ENCODE measurements around the gene KLK4. TPM values are rescaled to one million over a fixed set of nuclear protein-coding genes. Genes with fewer than 3 reads are reported as not detected.

KLK4 gene
- total RNA-seq, 4 donors from 2014 or later: not detected

DNA sequence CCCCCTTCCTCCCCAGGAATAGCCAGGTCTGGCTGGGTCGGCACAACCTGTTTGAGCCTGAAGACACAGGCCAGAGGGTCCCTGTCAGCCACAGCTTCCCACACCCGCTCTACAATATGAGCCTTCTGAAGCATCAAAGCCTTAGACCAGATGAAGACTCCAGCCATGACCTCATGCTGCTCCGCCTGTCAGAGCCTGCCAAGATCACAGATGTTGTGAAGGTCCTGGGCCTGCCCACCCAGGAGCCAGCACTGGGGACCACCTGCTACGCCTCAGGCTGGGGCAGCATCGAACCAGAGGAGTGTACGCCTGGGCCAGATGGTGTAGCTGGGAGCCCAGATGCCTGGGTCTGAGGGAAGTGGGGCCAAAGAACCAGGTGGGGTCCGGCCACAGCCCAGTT is 34.7 kb downstream of the KLK4 start:
- Histone ChIP-seq H3K4me1 (no peaks in the 10 kb centered on the region), H3K9me3 (no peaks in the 10 kb centered on the region), H3K36me3 (no peaks in the 10 kb centered on the region), H3K27ac (no peak overlapping the region), H3K27me3 (peaks cover 0 to 93% (median 0%) of the 10 kb centered on the region in 4 donors), H3K4me3 (no peak overlapping the region)
- no peak for DNase-seq
- WGBS, 2 donors: 50 to 62% methylated on average over 2 to 7 of the region's 7 CpGs
- TF ChIP-seq POLR2A (IDR thresholded peaks at IDR 0.05): no peak
- TF ChIP-seq, protein P1, sequence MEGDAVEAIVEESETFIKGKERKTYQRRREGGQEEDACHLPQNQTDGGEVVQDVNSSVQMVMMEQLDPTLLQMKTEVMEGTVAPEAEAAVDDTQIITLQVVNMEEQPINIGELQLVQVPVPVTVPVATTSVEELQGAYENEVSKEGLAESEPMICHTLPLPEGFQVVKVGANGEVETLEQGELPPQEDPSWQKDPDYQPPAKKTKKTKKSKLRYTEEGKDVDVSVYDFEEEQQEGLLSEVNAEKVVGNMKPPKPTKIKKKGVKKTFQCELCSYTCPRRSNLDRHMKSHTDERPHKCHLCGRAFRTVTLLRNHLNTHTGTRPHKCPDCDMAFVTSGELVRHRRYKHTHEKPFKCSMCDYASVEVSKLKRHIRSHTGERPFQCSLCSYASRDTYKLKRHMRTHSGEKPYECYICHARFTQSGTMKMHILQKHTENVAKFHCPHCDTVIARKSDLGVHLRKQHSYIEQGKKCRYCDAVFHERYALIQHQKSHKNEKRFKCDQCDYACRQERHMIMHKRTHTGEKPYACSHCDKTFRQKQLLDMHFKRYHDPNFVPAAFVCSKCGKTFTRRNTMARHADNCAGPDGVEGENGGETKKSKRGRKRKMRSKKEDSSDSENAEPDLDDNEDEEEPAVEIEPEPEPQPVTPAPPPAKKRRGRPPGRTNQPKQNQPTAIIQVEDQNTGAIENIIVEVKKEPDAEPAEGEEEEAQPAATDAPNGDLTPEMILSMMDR (IDR thresholded peaks at IDR 0.05): no peak
- intact Hi-C loops (cut with DNase I): no loop called here

DNA sequence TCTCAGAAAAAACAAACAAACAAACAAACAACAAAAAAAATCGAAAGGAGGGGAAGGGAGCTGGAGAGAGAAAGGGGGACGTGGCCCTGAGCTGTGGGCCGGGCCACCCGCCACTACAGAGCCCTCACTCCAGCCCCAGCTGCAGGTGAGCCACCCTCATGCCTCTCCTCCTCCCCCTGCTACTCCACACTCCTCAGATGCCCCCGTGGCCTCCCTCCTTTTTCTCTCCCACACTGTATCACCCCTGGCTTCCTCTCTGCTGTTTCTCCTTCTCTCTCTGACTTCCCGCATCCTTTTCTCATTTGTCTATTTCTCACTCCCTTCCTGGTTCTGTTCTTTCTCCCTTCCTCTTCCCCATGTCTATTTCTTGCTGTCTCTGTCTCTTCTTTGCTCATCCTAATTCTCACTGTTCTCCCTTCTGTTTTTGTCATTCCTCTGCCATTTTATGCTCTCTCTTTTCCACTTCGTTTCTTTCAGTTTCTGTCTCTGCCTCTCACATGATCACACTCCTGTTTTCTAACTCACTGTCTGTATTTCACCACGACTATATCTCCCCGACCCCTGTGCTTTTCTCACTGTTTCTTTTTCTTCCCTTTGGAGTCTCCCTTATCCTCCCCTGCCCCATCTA is 35.3 kb downstream of the KLK4 start:
- no peak for DNase-seq
- no peaks in the 10 kb centered on the region for H3K9me3 ChIP-seq
- H3K4me3 ChIP-seq: no peak overlapping the region
- no peaks in the 10 kb centered on the region for H3K4me1 ChIP-seq
- peaks cover 0 to 93% (median 0%) of the 10 kb centered on the region in 4 donors for H3K27me3 ChIP-seq
- H3K36me3 ChIP-seq: no peaks in the 10 kb centered on the region
- TF ChIP-seq, protein P1 (IDR thresholded peaks at IDR 0.05): no peak
- TF ChIP-seq POLR2A (IDR thresholded peaks at IDR 0.05): no peak
- H3K27ac ChIP-seq: no peak overlapping the region
- WGBS, 2 donors: 38 to 39% methylated on average over 9 of the region's 9 CpGs
- intact Hi-C loops (cut with DNase I): no loop called here

DNA sequence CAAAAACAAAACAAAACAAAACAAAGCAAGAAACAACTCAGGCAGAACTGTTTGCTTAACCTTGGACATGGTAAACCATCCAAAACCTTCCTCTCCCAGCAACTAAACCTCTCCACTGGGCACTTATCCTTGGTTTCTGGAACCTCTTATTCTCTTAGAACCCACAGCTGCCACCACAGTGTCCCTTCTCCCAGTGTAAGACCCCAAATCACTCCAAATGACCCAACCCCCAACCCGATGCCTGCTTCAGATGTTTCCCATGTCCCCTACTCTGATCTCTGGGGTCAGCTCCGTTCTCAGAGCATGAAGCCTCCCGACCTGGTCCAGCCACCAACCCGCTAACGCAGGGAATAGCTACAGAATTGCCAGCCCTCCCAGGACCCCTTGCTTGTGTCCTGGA is 37.0 kb downstream of the KLK4 start:
- no peak overlapping the region for H3K27ac ChIP-seq
- no peaks in the 10 kb centered on the region for H3K4me1 ChIP-seq
- no peak for DNase-seq
- no peak overlapping the region for H3K4me3 ChIP-seq
- H3K27me3 ChIP-seq: peaks cover 0 to 94% (median 0%) of the 10 kb centered on the region in 4 donors
- WGBS, 2 donors: 56 to 68% methylated on average over 5 of the region's 5 CpGs
- intact Hi-C loops (cut with DNase I): no loop called here
- H3K36me3 ChIP-seq: no peaks in the 10 kb centered on the region
- H3K9me3 ChIP-seq: no peaks in the 10 kb centered on the region
- TF ChIP-seq POLR2A (IDR thresholded peaks at IDR 0.05): no peak

DNA sequence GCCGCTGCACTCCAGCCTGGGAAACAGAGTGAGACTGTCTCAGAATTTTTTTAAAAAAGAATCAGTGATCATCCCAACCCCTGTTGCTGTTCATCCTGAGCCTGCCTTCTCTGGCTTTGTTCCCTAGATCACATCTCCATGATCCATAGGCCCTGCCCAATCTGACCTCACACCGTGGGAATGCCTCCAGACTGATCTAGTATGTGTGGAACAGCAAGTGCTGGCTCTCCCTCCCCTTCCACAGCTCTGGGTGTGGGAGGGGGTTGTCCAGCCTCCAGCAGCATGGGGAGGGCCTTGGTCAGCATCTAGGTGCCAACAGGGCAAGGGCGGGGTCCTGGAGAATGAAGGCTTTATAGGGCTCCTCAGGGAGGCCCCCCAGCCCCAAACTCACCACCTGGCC is 38.1 kb downstream of the KLK4 start, which contains the start of gene KLK2:
KLK2 (plus strand) TSS at position 384 of the 400 bp plus-strand sequence. CDS start 35 bp downstream, outside the sequence.
- intact Hi-C loops (cut with DNase I): no loop called here
- H3K4me1 ChIP-seq: no peaks in the 10 kb centered on the region
- H3K36me3 ChIP-seq: no peaks in the 10 kb centered on the region
- H3K9me3 ChIP-seq: no peaks in the 10 kb centered on the region
- whole genome bisulfite sequencing, 2 donors: 58 to 73% methylated on average over 2 of the region's 3 CpGs
- TF ChIP-seq, protein P1 (IDR thresholded peaks at IDR 0.05): no peak
- TF ChIP-seq POLR2A (IDR thresholded peaks at IDR 0.05): no peak
- DNase-seq: no peak
- no peak within 1 kb of the TSS for H3K4me3 ChIP-seq
- H3K27me3 ChIP-seq: peaks cover 0 to 94% (median 0%) of the 10 kb centered on the region in 4 donors
- no peak within 1 kb of the TSS for H3K27ac ChIP-seq

DNA sequence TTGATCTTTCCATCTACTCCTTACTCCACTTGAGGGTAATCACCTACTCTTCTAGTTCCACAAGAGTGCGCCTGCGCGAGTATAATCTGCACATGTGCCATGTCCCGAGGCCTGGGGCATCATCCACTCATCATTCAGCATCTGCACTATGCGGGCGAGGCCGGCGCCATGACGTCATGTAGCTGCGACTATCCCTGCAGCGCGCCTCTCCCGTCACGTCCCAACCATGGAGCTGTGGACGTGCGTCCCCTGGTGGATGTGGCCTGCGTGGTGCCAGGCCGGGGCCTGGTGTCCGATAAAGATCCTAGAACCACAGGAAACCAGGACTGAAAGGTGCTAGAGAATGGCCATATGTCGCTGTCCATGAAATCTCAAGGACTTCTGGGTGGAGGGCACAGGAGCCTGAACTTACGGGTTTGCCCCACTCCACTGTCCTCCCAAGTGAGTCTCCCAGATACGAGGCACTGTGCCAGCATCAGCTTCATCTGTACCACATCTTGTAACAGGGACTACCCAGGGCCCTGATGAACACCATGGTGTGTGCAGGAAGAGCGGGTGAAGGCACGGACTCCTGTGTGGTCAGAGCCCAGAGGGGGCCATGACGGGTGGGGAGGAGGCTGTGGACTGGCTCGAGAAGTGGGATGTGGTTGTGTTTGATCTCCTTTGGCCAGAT is 40.6 kb downstream of the KLK4 start:
- H3K27me3 ChIP-seq: peaks cover 0 to 93% (median 0%) of the 10 kb centered on the region in 4 donors
- DNase-seq: no peak
- intact Hi-C loops (cut with DNase I): no loop called here

More for the DNA sequence above, 40.6 kb downstream of the KLK4 start:
- Histone ChIP-seq H3K36me3 (no peaks in the 10 kb centered on the region), H3K27ac (no peak overlapping the region), H3K4me3 (no peak overlapping the region), H3K4me1 (no peaks in the 10 kb centered on the region), H3K9me3 (no peaks in the 10 kb centered on the region)
- 78 to 83% methylated on average over 19 to 25 of the region's 26 CpGs for WGBS, 2 donors
- no peak for TF ChIP-seq POLR2A (IDR thresholded peaks at IDR 0.05)
- TF ChIP-seq, protein P1 (IDR thresholded peaks at IDR 0.05): peak in 1 of 6 experiments; percentile 42
